Measurements from ENCODE around the gene PTPMT1. TPM values are rescaled to one million over a fixed set of nuclear protein-coding genes. Genes with fewer than 3 reads are reported as not detected.

PTPMT1 gene
- total RNA-seq, 6 experiments from 2014 or later: 14.7 to 118 (median 20.5) TPM

DNA sequence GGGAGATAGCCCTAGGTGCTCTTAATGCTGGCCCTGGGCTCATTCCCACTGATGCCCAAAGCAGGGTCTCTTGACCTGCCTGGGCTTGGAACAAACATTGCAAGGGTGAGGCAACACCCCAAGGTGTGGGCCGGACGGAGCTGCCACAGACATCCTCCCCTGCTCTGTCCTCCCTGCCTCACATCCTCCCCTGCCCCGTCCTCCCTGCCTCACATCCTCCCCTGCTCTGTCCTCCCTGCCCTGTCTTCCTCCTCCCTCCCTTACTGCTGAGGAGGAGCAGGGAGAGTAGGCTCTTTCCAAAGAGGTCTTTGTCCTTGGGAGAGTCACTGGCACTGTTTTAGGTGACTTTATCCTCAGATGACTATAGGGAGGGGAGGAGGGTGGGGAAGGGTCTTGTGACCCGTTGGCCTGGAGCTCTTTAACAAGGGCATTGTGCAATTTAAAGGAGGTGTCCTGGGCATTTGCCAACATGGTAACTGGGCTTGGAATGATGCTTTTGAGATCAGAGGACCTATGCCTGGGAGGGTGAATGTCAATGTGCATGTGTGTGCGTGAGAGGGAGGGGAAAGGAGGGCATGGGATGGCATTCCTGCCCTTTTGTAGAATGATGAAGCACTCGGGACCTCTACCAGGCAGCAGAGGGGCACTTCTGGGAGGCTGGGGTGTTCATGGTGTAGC lies 21.8 kb downstream of the PTPMT1 start:
- H3K4me1 ChIP-seq: no peaks in the 10 kb centered on the region
- H3K9me3 ChIP-seq: no peaks in the 10 kb centered on the region
- H3K27ac ChIP-seq: no peak overlapping the region
- H3K36me3 ChIP-seq: peaks cover 0 to 30% (median 2%) of the 10 kb centered on the region in 4 donors
- peak; percentile 4 to 37 (median 30) for ATAC-seq
- WGBS (ENCODE audit: insufficient coverage, low coverage, low lambda C conversion rate, missing lambda C conversion rate): 40% methylated on average over 4 of the region's 6 CpGs
- no peak overlapping the region for H3K4me3 ChIP-seq
- intact Hi-C loops (cut with DNase I): no loop called here
- TF ChIP-seq POLR2A (IDR thresholded peaks at IDR 0.05): no peak
- TF ChIP-seq, protein P1, sequence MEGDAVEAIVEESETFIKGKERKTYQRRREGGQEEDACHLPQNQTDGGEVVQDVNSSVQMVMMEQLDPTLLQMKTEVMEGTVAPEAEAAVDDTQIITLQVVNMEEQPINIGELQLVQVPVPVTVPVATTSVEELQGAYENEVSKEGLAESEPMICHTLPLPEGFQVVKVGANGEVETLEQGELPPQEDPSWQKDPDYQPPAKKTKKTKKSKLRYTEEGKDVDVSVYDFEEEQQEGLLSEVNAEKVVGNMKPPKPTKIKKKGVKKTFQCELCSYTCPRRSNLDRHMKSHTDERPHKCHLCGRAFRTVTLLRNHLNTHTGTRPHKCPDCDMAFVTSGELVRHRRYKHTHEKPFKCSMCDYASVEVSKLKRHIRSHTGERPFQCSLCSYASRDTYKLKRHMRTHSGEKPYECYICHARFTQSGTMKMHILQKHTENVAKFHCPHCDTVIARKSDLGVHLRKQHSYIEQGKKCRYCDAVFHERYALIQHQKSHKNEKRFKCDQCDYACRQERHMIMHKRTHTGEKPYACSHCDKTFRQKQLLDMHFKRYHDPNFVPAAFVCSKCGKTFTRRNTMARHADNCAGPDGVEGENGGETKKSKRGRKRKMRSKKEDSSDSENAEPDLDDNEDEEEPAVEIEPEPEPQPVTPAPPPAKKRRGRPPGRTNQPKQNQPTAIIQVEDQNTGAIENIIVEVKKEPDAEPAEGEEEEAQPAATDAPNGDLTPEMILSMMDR (IDR thresholded peaks at IDR 0.05): no peak
- no peaks in the 10 kb centered on the region for H3K27me3 ChIP-seq
- DNase-seq: no peak

DNA sequence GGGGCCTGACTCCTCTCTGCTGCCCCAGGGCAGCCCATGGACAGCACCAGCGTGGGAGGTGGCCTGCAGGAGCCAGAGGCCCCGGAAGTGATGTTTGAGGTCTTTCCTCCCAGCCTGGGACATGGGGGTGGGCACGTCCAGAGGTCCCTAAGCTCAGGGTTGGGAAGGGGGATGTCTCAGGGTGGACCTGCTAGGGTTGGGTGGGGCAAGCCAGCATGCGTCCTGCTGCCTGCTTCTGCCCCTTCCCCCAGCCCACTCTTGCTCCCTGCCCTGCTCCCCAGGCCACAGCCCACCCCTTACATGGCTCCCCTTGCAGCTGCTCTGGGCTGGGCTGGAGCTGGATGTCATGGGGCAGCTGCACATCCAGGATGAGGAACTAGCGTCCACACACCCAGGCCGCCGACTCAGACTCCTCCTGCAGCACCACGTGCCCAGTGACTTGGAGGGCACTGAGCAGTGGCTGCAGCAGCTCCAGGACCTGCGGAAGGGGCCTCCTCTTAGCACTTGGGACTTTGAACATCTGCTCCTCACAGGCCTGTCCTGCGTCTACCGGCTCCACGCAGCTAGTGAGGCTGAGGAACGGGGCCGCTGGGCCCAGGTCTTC lies 22.4 kb downstream of the PTPMT1 start:
- no peak overlapping the region for H3K4me3 ChIP-seq
- DNase-seq (peak in 2 of 3 donors; percentile 59 to 68), ATAC-seq (peak; percentile 46 to 72 (median 64))
- intact Hi-C loops (cut with DNase I): no loop called here
- H3K27ac ChIP-seq: no peak overlapping the region
- H3K36me3 ChIP-seq: peaks cover 0 to 23% (median under 1%) of the 10 kb centered on the region in 4 donors
- no peaks in the 10 kb centered on the region for H3K9me3 ChIP-seq
- H3K4me1 ChIP-seq: no peaks in the 10 kb centered on the region
- peaks cover 0 to under 1% of the 10 kb centered on the region in 2 donors for H3K27me3 ChIP-seq
- WGBS (ENCODE audit: insufficient coverage, low coverage, low lambda C conversion rate, missing lambda C conversion rate): 40% methylated on average over 1 of the region's 14 CpGs
- TF ChIP-seq POLR2A (IDR thresholded peaks at IDR 0.05): no peak
- TF ChIP-seq, protein P1 (IDR thresholded peaks at IDR 0.05): no peak

DNA sequence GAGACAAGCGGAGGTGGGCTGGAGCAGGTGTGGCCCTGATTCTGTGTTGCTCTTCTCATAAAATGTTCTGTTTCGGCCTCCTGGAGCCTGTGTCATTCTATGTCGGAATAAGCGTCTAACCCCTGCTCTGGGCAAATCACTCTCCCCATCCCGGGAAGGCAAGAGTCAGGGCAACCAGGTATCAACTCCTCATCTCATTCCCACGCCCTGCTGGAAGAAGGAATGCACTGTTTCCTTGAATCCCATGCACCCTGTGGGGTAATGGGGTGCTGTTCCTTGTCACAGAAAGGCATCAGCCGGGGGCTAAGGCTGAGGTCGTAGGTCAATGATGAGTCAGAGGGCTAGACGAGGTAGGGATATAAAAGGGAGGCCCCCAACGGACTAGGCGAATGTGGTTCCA lies 23.7 kb downstream of the PTPMT1 start:
- WGBS (ENCODE audit: insufficient coverage, low coverage, low lambda C conversion rate, missing lambda C conversion rate): 84% methylated on average over 7 of the region's 11 CpGs
- no peak for ATAC-seq
- no peak for DNase-seq
- Histone ChIP-seq H3K36me3 (peaks cover 0 to 10% (median 0%) of the 10 kb centered on the region in 4 donors), H3K4me3 (no peak overlapping the region), H3K27me3 (peaks cover 0 to 9% of the 10 kb centered on the region in 2 donors), H3K9me3 (no peaks in the 10 kb centered on the region), H3K27ac (no peak overlapping the region), H3K4me1 (peaks cover 0 to 3% (median 0%) of the 10 kb centered on the region in 4 donors)
- intact Hi-C loops (cut with DNase I): no loop called here
- TF ChIP-seq, protein P1 (IDR thresholded peaks at IDR 0.05): no peak
- no peak for TF ChIP-seq POLR2A (IDR thresholded peaks at IDR 0.05)

DNA sequence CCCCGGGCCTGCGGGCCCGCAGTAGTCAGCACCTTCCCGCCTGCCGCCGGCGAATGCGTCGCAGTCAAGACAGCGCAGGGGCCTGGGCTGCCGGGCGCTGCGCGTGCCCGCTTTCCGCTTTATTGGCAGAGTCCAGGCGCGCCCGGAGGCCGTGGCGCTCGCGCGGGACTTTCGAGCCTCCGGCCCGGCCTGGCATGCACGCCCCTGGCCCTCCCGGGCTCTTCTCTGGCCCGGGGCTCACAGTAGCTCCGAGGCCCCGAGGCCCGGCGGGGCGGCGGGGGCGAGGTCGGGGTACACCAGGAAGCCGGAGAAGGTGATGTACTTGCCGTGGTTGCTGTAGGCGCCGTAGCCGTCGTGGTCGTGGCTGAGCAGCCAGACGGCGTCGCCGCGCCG lies 24.2 kb downstream of the PTPMT1 start:
- peaks cover 0 to 6% (median 0%) of the 10 kb centered on the region in 4 donors for H3K36me3 ChIP-seq
- DNase-seq (no peak), ATAC-seq (no peak)
- TF ChIP-seq POLR2A (IDR thresholded peaks at IDR 0.05): no peak
- TF ChIP-seq, protein P1 (IDR thresholded peaks at IDR 0.05): no peak
- intact Hi-C loops (cut with DNase I): no loop called here
- H3K4me3 ChIP-seq: no peak overlapping the region
- no CpG with 5 or more reads among the region's 51 CpGs for WGBS (ENCODE audit: insufficient coverage, low coverage, low lambda C conversion rate, missing lambda C conversion rate)
- peaks cover 0 to 3% (median 0%) of the 10 kb centered on the region in 4 donors for H3K4me1 ChIP-seq
- H3K9me3 ChIP-seq: no peaks in the 10 kb centered on the region
- H3K27ac ChIP-seq: no peak overlapping the region
- peaks cover 0 to 9% of the 10 kb centered on the region in 2 donors for H3K27me3 ChIP-seq

Measured in right lobe of liver (tissue), 6 donors.